ENCODE data around the gene PCNT. TPM values are rescaled to one million over a fixed set of nuclear protein-coding genes. Genes with fewer than 3 reads are reported as not detected.

The PCNT gene
- total RNA-seq, 1 donor: 21.6 TPM

DNA sequence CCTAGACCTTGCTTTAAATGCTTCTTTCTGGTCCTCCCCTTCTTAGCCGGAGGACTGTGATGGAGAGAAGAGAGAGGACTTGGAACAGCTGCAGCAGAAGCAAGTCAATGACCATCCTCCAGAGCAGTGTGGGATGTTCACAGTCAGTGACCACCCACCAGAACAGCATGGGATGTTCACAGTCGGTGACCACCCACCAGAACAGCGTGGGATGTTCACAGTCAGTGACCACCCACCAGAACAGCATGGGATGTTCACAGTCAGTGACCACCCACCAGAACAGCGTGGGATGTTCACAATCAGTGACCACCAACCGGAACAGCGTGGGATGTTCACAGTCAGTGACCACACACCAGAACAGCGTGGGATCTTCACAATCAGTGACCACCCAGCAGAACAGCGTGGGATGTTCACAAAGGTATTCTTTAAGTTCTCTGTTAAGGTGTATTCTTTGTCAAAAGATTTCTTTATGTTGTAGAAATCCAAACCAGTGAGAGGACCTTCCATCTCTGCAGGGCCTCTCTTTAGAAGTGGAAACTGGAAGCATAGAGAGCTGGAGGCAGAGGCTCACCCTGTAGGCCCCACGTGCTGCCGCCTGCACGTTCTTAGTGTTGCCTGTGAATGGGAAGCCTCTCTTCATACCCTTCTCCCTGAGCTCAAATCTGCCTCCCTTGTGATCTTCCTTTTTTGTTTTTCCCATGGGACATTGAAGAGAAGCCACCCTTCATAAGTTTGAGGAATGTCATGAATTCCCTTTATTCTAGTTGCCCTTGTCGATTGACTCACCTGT, 10.6 kb downstream of the PCNT start:
- no peak overlapping the region for H3K4me3 ChIP-seq (ENCODE audit: low read depth, low read length)
- TF ChIP-seq, protein P1, sequence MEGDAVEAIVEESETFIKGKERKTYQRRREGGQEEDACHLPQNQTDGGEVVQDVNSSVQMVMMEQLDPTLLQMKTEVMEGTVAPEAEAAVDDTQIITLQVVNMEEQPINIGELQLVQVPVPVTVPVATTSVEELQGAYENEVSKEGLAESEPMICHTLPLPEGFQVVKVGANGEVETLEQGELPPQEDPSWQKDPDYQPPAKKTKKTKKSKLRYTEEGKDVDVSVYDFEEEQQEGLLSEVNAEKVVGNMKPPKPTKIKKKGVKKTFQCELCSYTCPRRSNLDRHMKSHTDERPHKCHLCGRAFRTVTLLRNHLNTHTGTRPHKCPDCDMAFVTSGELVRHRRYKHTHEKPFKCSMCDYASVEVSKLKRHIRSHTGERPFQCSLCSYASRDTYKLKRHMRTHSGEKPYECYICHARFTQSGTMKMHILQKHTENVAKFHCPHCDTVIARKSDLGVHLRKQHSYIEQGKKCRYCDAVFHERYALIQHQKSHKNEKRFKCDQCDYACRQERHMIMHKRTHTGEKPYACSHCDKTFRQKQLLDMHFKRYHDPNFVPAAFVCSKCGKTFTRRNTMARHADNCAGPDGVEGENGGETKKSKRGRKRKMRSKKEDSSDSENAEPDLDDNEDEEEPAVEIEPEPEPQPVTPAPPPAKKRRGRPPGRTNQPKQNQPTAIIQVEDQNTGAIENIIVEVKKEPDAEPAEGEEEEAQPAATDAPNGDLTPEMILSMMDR (IDR thresholded peaks at IDR 0.05; ENCODE audit: insufficient read depth, low read depth, low read length): no peak
- no peak for DNase-seq (ENCODE audit: low read depth)

DNA sequence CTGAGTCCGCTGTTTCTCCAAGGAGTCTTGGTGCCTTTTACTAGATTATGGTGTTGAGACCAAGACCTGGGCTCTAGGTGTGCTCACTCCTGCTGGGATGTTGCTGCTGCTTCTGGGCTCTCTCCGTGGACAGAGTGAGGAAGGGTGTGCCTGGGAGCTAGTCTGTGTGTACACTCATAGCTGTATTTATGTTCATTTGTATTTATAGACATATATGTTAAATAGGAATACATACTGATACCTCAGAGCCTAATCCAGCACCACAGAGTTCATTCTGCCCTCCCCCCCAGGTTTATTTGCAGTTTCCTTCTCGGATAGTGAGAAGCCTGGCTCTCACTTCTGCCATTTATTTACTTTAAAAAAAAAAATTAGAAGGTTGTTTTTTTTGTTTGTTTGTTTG, 12.6 kb downstream of the PCNT start:
- H3K4me3 ChIP-seq (ENCODE audit: low read depth, low read length): no peak overlapping the region
- TF ChIP-seq, protein P1 (IDR thresholded peaks at IDR 0.05; ENCODE audit: insufficient read depth, low read depth, low read length): no peak
- DNase-seq (ENCODE audit: low read depth): no peak

DNA sequence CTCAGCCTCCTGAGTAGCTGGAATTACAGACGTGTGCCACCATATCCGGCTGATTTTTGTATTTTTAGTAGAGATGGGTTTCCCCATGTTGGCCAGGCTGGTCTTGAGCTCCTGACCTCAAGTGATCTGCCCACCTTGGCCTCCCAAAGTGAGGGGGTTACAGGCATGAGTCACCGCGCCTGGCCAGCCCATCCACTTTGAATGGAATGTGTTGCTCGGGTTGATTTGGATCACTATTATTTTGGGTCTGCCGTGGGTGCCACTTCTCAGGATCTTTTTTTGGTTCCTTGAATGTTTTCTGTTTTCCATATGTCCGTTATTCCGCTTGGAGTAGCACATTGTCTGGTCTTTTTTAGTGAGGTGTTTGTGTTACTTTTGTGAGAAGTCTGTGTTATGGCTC, 17.0 kb downstream of the PCNT start:
- DNase-seq (ENCODE audit: low read depth): no peak
- TF ChIP-seq, protein P1 (IDR thresholded peaks at IDR 0.05; ENCODE audit: insufficient read depth, low read depth, low read length): no peak
- H3K4me3 ChIP-seq (ENCODE audit: low read depth, low read length): no peak overlapping the region

DNA sequence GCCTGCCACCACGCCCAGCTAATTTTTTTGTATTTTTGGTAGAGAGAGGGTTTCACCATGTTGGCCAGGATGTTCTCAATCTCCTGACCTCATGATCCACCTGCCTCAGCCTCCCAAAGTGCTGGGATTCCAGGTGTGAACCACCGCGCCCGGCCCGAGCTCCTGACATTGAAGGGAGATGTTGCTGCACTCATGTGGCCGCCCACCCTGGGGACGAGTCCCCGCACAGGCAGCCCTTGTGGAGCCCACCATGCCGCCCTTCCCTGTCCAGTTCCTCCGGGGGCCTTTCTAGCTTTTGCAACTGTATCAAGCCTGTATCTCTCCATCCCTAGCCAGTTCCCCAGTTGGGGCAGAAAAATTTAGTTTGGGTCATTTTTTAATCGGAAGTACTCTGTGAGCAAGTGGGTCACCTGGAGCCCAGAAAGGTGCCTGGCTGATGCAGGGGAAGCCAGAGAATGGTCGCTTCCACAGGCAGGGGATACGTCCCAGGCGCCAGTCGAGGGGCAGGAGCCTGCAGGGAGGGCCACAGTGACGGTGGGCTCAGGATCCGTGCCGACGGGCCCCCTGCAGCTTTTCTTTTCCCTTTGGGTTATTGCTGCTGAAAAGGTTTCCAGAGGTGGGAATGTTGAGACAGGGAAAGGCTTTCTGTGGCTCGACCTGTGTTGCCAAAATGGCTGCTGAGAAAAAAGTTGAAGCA, 20.4 kb downstream of the PCNT start:
- no peak overlapping the region for H3K4me3 ChIP-seq (ENCODE audit: low read depth, low read length)
- DNase-seq (ENCODE audit: low read depth): no peak
- TF ChIP-seq, protein P1 (IDR thresholded peaks at IDR 0.05; ENCODE audit: insufficient read depth, low read depth, low read length): no peak

DNA sequence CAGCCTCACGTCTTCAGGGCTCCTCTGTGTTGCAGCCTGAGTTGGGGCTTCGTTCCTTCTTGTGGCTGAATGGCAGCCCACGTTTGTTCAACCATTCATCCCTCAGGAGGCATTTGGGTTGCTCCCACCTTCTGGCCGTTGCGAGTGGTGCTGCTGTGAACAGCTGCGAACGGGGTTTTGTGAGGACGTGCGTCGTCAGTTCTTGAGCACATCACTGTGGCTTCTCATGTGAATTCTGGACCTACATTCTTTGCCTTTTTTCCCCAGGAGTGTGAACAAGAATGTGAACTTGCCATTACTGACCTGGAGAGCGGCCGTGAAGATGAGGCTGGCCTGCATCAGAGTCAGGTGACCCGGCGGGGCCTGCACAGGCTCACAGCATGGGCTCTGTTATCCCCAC, 21.9 kb downstream of the PCNT start:
- DNase-seq (ENCODE audit: low read depth): no peak
- TF ChIP-seq, protein P1 (IDR thresholded peaks at IDR 0.05; ENCODE audit: insufficient read depth, low read depth, low read length): no peak
- no peak overlapping the region for H3K4me3 ChIP-seq (ENCODE audit: low read depth, low read length)

DNA sequence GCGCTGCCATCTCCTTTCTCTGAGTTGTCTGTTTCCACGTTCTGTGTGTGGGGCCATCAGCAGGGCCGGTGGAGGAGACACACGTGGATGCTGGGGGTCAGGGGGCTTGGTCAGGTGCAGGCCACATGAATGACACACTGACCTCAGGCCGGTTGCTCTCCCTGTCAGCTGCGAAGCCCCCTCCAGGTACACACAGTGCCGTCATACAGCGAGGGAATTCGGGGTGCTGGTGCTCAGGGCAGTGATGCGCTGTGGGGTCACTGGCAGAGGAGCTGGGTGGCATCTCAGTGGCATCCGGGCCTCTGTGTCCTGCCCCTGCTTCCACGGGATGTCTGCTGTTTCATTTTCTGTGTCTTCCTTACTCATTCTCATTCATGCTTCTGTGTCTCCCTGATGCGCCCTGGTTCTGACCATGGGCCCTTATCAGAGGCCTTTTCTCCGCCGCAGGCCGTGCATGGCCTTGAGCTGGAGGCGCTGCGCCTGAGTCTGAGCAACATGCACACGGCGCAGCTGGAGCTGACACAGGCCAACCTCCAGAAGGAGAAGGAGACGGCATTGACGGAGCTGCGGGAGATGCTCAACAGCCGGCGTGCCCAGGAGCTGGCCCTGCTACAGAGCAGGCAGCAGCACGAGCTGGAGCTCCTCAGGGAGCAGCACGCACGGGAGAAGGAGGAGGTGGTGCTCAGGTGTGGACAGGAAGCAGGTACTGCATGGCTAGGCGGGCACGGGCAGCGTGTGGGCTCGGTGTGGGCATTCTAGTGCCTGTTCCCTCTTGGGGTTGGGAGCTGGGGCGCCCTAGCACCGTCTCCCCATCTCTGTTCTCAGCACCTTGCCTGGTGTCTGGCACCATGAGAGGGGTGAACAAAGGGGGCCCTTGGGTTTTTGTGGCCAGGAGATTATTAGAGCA, 22.6 kb downstream of the PCNT start:
- H3K4me3 ChIP-seq (ENCODE audit: low read depth, low read length): no peak overlapping the region
- TF ChIP-seq, protein P1 (IDR thresholded peaks at IDR 0.05; ENCODE audit: insufficient read depth, low read depth, low read length): no peak
- no peak for DNase-seq (ENCODE audit: low read depth)
